HG03520 (cell line): ENCODE measurements around the gene EIF2AK2.

Source experiments
- ATAC-seq: cut with Tn5 transposase; IDR thresholded peaks from one replicate; pipeline ENCODE4 v1.9.1; 2021; ENCODE audit warnings: mild to moderate bottlenecking, moderate library complexity; ENCODE audit not compliant: unreplicated experiment

The EIF2AK2 gene

DNA sequence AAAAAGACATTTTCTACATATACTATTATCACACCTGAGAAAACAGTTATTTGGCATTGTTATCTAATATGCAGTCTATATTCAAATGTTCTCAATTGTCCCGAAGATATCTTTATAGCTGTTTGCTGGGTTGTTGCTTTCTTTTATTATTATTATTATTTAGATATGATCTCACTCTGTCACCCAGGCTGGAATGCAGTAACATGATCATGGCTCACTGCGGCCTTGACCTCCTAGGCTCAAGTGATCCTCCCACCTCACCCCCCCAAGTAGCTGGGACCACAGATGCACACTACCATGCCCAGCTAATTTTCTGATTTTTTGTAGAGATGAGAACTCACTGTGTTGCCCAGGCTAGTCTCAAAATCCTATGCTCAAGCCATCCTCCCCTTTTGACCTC, 52.6 kb downstream of the EIF2AK2 start:
- no peak for ATAC-seq

- ATAC-seq: no peak
Measured at GRCh38 chr2:37102588-37102987, 54.2 kb downstream of the EIF2AK2 start.

GRCh38 chr2:37100054-37100453, 56.7 kb downstream of the EIF2AK2 start:
- ATAC-seq: no peak

DNA sequence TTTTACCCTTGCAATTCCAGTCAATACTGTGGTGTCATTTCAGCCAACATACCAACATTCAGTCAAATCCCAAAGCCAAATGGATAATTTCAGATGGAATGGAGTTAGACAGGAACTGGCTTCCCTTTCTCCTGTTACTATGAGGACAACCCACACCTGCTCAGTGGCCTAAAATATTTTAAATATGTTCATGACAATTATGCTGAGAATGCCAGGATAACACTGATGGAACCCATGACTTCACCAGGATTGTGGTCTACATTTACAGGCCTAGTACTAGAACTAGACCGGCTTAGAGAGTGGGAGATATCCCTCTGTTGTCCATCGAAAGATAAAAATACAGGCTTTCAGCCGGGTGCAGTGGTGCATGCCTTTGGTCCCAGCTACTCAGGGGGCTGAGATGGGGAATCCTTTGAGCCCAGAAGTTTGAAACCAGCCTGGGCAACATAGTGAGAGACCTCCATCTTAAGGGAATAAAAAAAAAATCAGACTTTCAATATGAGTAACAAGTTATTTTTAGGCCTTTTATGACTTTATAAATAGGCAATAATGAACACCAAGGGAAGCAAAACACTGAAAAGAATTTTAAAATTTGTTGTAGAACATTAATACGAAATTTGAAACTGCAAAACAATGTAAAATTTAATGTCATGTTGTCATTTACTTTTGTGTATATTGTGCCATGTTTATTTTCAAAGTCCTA, 58.2 kb downstream of the EIF2AK2 start:
- ATAC-seq: no peak

DNA sequence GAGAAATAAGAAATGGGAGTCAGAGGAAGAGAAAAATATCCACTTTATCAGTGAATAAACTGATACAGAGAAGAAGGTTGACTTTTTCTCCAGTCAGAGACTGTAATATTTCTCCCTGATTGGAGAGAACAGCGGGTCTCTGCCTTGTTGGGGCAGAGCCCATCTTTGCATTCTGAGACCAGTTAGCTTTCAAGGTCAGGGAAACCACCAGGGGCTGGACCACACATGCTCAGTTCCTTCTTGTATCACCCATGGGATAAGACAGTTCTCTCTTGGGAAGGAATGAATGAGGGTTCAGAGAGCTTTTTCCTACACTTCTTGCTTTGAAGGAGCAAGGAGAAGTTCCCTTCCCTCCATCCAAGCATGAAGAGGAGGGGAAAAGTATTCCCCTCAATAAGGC, 60.2 kb downstream of the EIF2AK2 start:
- ATAC-seq: no peak

- ATAC-seq: peak; percentile 52
Measured at GRCh38 chr2:37091873-37092272, 64.9 kb downstream of the EIF2AK2 start.

- ATAC-seq: peak; percentile 78
Measured at GRCh38 chr2:37090019-37090477, 66.7 kb downstream of the EIF2AK2 start.

DNA sequence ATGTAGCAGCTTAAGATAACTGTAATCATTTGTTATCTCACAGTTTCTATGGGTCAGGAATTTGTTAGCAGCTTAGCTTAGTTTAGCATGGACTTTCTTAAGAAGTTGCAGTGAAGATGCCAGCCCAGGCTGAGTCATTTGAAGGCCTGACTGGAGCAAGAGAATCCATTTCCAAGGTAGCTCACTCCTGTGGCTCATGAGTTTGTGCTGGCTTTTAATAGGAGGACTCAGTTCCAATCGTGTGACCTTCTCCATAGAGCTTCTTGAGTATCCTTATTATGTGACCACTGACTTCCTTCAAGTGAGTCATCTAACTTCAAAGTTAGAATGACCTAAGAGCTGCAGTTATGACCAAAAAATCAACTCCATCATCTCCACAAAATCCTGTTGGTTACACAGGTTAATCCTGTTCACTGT, 71.0 kb downstream of the EIF2AK2 start:
- ATAC-seq: no peak

DNA sequence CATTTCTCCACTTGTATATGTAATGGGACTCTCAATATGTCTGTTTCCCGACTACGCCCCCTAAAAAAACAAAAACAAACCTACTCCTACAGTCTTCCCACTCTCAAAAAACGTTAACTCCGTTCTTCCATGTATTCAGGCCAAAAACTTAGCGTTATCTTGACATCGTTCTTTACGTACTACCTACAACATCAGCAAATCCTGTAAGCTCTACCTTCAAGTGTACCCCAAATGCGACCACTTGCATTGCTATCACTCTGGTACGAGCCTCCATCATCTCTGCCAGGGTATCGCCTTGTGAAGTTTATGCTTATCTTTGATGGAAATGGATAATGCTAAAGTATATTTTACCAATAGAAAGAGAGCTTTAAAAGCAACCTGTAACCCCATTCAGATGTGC, 72.0 kb downstream of the EIF2AK2 start:
- ATAC-seq: no peak

DNA sequence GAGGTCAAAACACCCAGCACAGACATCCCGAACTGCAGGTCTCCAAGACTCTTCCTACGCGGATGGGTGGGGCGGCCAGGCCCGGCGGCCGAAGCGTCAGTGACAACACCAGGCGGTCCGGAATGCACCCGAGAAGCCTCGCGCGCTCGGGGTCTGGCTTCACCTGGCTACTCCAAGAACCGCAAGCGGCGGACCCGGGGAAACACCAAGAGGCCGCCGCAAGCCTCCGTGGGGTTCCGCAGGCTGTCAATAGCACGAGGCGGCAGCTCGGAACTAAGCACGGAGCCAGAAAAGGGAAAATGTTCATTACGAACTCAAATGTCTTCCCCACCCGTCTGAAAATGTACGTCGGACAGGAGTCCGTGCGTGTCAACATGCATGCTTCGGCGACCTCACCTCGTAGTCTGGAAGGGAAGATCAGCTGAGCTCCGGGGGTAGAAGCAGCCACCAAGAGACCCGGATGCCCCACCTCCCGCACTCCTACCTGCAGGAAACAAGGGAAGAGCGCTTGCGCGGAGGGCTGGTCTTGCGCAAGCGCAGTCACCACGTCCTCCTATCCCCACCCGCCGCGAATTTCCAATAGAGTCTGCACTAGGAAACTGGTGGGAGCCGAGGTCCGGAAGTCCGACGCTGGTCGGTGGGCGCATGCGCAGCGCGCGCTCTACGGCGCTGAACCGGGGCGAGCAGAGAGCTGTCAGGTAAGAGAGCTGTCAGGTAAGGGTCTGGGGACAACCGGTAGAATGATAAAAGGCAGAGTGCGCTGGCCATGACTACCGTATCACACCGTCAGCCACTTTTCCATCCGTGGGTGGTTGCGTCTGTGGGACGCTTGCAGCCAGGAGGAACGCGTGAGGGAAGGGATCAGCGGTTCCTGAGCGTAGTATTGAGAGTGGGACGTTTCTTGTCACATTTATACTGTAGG, 72.6 kb downstream of the EIF2AK2 start, which contains the start of the genes GPATCH11 and HEATR5B:
Gene GPATCH11, plus strand, starts transcription at position 646 of the 922 bp plus-strand sequence. CDS start 3,864 bp downstream, outside the sequence.
Gene HEATR5B, minus strand, starts transcription at position 500 of the 922 bp plus-strand sequence. CDS start 958 bp downstream, outside the sequence.
- ATAC-seq: peak; percentile 76

GRCh38 chr2:37080689-37081088, 76.1 kb downstream of the EIF2AK2 start:
- no peak for ATAC-seq

GRCh38 chr2:37080266-37080665, 76.5 kb downstream of the EIF2AK2 start:
- no peak for ATAC-seq

DNA sequence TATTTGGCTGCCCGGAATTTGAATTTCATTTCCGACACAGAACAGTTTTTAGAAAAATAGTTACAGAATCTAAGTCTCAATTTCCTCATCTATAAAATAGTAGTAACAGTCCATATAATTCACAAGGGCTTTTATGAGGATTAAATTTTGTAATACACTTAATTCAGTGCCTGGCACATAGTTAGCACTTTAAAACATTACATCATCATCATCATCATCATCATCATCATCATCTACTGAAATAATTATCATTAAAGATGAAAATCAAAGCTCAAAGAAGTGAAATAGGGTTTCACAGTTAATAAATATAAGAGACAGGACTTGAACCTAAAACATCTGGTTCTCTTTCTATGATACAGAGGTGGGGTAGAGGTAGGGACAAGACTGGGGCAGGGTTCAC, 85.8 kb downstream of the EIF2AK2 start:
- ATAC-seq: no peak

DNA sequence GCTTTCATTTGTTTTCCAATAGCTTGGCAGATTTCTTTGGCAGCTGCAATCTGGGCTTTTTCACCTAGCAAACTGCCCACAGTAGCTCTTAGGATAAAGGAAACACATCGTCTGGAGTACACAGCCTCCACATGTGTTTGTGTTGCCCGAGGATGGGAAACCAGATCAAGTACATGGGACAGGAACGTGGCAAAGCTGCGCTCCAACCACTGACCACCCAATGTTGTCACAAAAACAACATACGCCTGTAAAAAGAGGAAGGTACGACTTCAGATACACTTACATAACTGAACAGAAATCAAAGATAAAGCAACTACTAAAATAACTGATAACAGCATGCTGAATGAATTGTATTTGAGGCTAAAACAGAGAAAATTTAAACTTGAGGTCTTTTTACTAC, 88.1 kb downstream of the EIF2AK2 start:
- no peak for ATAC-seq

- ATAC-seq: no peak
Measured at GRCh38 chr2:37061776-37062175, 95.0 kb downstream of the EIF2AK2 start.

DNA sequence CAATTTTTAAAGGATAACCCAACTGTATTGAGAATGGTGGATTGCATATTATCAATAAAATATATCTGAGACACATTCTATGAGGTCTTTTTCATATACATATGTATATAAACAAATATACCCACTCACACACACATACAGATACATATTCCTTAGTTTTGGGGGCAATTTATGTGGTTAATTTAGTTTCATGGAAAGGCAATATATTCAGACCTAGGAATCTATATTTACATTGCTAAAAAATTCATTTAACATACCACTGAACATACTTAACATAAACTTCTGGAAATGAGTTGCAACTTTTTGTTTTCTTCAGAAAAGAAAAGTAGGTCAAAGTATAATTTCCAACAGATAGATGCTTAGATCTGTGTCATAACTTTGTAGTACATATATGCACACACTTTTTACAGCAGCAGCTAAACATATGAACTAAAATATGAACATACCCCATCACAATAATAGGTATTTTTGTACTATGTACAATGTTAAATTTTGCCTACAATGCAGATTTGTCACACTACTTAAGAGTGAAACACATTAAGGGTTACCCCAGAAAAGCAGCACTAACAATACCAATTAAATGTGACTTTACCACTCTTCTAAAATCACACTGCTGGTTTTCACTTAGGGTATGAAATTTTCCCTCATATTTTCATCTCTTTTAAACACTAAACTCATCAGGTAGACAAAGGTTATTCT, 95.6 kb downstream of the EIF2AK2 start:
- ATAC-seq: no peak

- ATAC-seq: no peak
Measured at GRCh38 chr2:37060446-37060845, 96.3 kb downstream of the EIF2AK2 start.

DNA sequence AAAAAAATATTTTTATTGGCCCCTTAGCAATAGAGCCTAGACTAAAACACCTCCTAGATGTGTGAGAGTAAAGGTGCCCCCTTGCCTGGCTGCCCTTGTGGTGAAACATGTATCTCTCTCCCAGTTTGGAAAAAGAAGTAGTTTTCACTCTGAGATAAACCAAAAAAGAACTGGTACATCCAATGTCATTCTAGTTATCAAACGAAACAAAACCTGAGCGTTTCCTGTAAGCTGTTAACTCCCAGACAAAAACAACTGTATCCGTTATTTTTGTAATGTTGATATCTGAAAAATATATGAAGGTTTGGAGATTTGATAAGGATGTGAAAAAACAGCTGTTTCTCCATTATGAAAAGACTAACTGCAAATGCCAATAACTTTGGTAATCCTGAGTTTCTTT, 96.9 kb downstream of the EIF2AK2 start:
- no peak for ATAC-seq

GRCh38 chr2:37052600-37053332, 104.0 kb downstream of the EIF2AK2 start:
- ATAC-seq: no peak
